ENCODE data around the gene SLC6A18.

SLC6A18 gene

DNA sequence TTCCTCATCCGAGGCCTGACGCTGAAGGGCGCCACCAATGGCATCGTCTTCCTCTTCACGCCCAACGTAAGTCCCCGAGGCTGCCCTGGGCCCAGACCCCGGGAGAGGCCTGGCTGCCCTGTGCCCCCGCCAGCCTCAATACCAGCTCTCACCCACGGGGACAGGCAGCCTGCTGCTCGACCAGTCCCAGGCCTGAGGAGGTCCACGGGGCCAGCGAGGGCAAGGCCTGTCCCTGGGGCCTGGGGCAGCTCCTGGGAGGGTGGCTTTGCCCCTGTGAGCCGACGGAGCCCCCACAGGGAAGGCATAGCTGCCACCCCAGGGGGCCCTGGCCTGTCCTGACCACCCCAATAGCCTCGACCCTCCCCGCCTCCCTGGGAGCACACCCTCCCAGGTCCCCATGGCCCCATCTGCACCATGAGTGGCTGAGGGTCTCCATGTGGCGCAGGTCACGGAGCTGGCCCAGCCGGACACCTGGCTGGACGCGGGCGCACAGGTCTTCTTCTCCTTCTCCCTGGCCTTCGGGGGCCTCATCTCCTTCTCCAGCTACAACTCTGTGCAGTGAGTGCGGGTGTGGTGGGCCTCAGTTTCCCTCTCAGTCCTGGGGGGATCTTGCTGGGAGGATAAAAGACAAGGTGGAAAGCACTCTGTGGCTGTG, 11.5 kb upstream of the SLC6A18 start:
- H3K27me3 ChIP-seq (ENCODE audit: low read depth, low read length) = no peaks in the 10 kb centered on the region
- H3K9me3 ChIP-seq (ENCODE audit: insufficient read depth, low read length) = no peaks in the 10 kb centered on the region
- TF ChIP-seq, protein P1, sequence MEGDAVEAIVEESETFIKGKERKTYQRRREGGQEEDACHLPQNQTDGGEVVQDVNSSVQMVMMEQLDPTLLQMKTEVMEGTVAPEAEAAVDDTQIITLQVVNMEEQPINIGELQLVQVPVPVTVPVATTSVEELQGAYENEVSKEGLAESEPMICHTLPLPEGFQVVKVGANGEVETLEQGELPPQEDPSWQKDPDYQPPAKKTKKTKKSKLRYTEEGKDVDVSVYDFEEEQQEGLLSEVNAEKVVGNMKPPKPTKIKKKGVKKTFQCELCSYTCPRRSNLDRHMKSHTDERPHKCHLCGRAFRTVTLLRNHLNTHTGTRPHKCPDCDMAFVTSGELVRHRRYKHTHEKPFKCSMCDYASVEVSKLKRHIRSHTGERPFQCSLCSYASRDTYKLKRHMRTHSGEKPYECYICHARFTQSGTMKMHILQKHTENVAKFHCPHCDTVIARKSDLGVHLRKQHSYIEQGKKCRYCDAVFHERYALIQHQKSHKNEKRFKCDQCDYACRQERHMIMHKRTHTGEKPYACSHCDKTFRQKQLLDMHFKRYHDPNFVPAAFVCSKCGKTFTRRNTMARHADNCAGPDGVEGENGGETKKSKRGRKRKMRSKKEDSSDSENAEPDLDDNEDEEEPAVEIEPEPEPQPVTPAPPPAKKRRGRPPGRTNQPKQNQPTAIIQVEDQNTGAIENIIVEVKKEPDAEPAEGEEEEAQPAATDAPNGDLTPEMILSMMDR (IDR thresholded peaks at IDR 0.05; ENCODE audit: low read depth, low read length) = no peak
- no peak for TF ChIP-seq EZH2phosphoT487 (IDR thresholded peaks at IDR 0.05; ENCODE audit: low read depth)
- no peak overlapping the region for H3K4me2 ChIP-seq (ENCODE audit: low read length)
- H2AFZ ChIP-seq (ENCODE audit: low read depth, low read length) = no peak overlapping the region
- no peaks in the 10 kb centered on the region for H4K20me1 ChIP-seq (ENCODE audit: insufficient read depth, low read length)
- H3K4me1 ChIP-seq (ENCODE audit: low read length) = no peaks in the 10 kb centered on the region
- H3K36me3 ChIP-seq (replicated peaks; ENCODE audit: low read depth, low read length) = no peaks in the 10 kb centered on the region
- H3K27ac ChIP-seq (ENCODE audit: low read length) = no peak overlapping the region
- H3K4me3 ChIP-seq (ENCODE audit: low read length) = no peak overlapping the region
- no peaks in the 10 kb centered on the region for H3K79me2 ChIP-seq (ENCODE audit: low read length)
- no peak overlapping the region for H3K9ac ChIP-seq (ENCODE audit: low read length)

DNA sequence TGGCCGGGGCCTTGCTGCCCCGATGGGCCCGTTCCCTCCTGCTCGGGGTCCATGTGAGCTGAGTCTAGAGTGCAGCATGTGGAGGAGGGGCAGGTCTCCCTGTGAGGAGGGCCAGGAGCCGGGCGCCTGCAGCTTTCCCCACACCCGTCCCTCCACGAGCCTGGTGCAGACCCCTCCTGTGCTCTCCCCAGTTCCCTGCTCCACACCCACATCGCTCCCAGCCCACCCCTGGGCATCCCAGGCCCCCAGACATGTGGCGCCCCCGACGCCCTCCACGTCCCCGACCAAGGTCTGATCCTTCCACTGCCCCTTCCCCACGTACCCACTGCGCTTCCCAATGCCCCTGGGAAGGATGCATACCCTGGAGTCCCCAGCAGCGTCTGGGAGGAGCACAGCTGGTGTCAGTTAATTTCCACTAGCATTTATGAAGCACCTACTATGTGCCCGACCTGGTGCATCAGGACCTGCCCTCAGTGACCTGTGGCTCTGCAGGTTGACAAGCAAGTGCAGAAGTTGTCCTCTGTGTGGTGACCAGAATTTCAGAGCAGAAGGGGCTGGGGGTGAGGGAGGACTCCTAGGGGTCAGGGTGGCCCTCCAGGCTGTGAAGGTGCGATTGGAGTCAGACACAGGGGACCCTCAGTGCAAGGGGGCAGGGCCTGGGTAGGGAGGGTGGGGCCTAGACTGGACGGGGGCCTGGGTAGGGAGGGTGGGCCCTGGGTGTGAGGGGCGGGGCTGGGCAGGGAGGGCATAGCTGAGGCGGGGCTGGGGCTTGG, 10.8 kb upstream of the SLC6A18 start:
- H3K27me3 ChIP-seq (ENCODE audit: low read depth, low read length) = no peaks in the 10 kb centered on the region
- H2AFZ ChIP-seq (ENCODE audit: low read depth, low read length) = no peak overlapping the region
- no peaks in the 10 kb centered on the region for H4K20me1 ChIP-seq (ENCODE audit: insufficient read depth, low read length)
- no peaks in the 10 kb centered on the region for H3K4me1 ChIP-seq (ENCODE audit: low read length)
- no peaks in the 10 kb centered on the region for H3K9me3 ChIP-seq (ENCODE audit: insufficient read depth, low read length)
- no peak overlapping the region for H3K4me2 ChIP-seq (ENCODE audit: low read length)
- no peaks in the 10 kb centered on the region for H3K79me2 ChIP-seq (ENCODE audit: low read length)
- H3K27ac ChIP-seq (ENCODE audit: low read length) = no peak overlapping the region
- H3K9ac ChIP-seq (ENCODE audit: low read length) = no peak overlapping the region
- no peaks in the 10 kb centered on the region for H3K36me3 ChIP-seq (replicated peaks; ENCODE audit: low read depth, low read length)
- no peak overlapping the region for H3K4me3 ChIP-seq (ENCODE audit: low read length)
- TF ChIP-seq EZH2phosphoT487 (IDR thresholded peaks at IDR 0.05; ENCODE audit: low read depth) = no peak
- TF ChIP-seq, protein P1 (IDR thresholded peaks at IDR 0.05; ENCODE audit: low read depth, low read length) = no peak

DNA sequence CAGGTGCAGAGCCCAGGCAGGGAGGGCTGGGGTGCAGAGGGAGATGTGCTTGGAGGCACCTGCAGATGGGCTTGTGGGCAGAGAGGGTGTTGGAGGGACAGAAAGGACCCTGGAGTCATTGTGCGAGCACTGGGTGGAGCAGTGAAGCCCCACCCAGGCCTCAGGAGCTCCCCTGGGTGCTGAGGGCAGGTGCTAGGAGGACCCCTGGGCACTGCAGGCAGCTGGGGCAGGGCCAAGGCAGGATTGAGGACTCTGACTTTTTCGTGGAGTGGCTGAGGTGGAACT, 10.3 kb upstream of the SLC6A18 start:
- Histone ChIP-seq H2AFZ (ENCODE audit: low read depth, low read length) (no peak overlapping the region), H3K27ac (ENCODE audit: low read length) (no peak overlapping the region), H3K9ac (ENCODE audit: low read length) (no peak overlapping the region), H3K4me2 (ENCODE audit: low read length) (no peak overlapping the region), H3K9me3 (ENCODE audit: insufficient read depth, low read length) (no peaks in the 10 kb centered on the region), H3K4me1 (ENCODE audit: low read length) (no peaks in the 10 kb centered on the region), H4K20me1 (ENCODE audit: insufficient read depth, low read length) (no peaks in the 10 kb centered on the region), H3K36me3 (replicated peaks; ENCODE audit: low read depth, low read length) (no peaks in the 10 kb centered on the region), H3K4me3 (ENCODE audit: low read length) (no peak overlapping the region), H3K79me2 (ENCODE audit: low read length) (no peaks in the 10 kb centered on the region), H3K27me3 (ENCODE audit: low read depth, low read length) (no peaks in the 10 kb centered on the region)
- TF ChIP-seq, protein P1 (IDR thresholded peaks at IDR 0.05; ENCODE audit: low read depth, low read length) = no peak
- no peak for TF ChIP-seq EZH2phosphoT487 (IDR thresholded peaks at IDR 0.05; ENCODE audit: low read depth)

DNA sequence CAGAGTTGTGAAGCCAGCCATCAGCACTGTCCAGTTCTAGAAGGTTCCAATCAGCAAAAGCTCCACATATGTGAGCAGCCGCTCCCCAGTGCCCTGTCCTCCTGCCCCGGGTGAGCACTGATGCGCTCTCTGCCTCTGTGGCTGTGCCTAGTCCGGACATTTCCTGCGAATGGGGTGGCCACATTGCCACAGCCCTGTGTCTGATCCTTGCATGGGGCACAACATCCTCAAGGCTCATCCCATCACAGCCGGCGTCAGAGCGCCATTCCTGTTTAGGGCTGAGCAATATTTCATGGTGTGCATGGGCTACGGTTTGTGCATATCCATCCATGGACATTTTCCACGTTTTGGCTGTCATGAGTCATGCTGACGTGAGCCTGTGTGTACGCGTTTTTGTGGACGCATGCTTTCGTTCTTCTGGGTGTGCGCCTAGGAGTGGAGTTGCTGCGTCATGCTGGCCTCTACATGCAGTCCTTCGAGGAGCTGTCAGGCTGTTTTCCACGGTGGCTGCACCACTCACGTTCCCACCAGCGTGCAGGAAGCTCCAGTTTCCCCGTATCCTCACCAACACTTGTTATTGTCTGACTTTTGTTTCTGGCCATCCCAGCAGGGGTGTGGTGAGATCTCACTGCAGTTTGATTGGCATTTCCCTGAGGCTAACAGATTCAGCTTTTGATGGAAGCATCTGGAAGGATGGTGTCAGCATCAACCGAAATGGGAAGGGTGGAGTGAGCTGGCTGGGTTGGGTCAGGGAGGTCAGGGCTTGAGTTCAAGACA, 9.7 kb upstream of the SLC6A18 start:
- Histone ChIP-seq H3K9ac (ENCODE audit: low read length) (no peak overlapping the region), H3K27me3 (ENCODE audit: low read depth, low read length) (no peaks in the 10 kb centered on the region), H2AFZ (ENCODE audit: low read depth, low read length) (no peak overlapping the region), H3K4me1 (ENCODE audit: low read length) (no peaks in the 10 kb centered on the region), H3K36me3 (replicated peaks; ENCODE audit: low read depth, low read length) (no peaks in the 10 kb centered on the region), H3K9me3 (ENCODE audit: insufficient read depth, low read length) (no peaks in the 10 kb centered on the region), H3K4me3 (ENCODE audit: low read length) (no peak overlapping the region), H3K79me2 (ENCODE audit: low read length) (no peaks in the 10 kb centered on the region), H4K20me1 (ENCODE audit: insufficient read depth, low read length) (no peaks in the 10 kb centered on the region), H3K27ac (ENCODE audit: low read length) (no peak overlapping the region), H3K4me2 (ENCODE audit: low read length) (no peak overlapping the region)
- no peak for TF ChIP-seq EZH2phosphoT487 (IDR thresholded peaks at IDR 0.05; ENCODE audit: low read depth)
- TF ChIP-seq, protein P1 (IDR thresholded peaks at IDR 0.05; ENCODE audit: low read depth, low read length) = no peak

Measured in OCI-LY3 (cell line).